SK-N-SH (cell line): Measurements from ENCODE around the gene SPG11. TPM values are rescaled to one million over a fixed set of nuclear protein-coding genes. Genes with fewer than 3 reads are reported as not detected.

ENCODE experiments used
- CTCF ChIA-PET: fragments of 300-600, 350-600 bp; formaldehyde crosslinking; extraction: SDS; loops from one replicate; lab custom pipeline; 2021; lab: Yijun Ruan, JAX
- POLR2A ChIA-PET: fragments of 350-600 bp; sonication (Branson Sonifier 250); formaldehyde crosslinking; extraction: SDS; loops from one replicate; lab custom pipeline; 2020; ENCODE audit warnings: antibody characterized with exemption, inconsistent platforms; lab: Yijun Ruan, JAX
- DNase-seq: peaks from one replicate; pipeline ENCODE4 v3.0.0; 2012
- H2AFZ ChIP-seq: fragments of 200-600 bp; sonication (generic); 2 replicates; pipeline ENCODE4 v1.8.1; 2016; ENCODE audit warnings: antibody characterized with exemption, mild to moderate bottlenecking, low read depth
- H3F3A ChIP-seq: fragments of 200-600 bp; sonication (generic); replicated peaks from 2 replicates; pipeline ENCODE3; 2016; ENCODE audit warnings: antibody characterized with exemption, mild to moderate bottlenecking; ENCODE audit not compliant: insufficient read depth
- H3K27ac ChIP-seq, 2 experiments: fragments of 200-500 bp in 1 of 2; fragments of 200-600 bp in 1 of 2; sonication (Bioruptor generic) in 1 of 2; sonication (generic), shearing (Covaris generic) in 1 of 2; 2 replicates each; pipeline versions ENCODE4 v1.5.1 to v1.6.1; 2014 to 2016; ENCODE audit warnings: low read depth in 2 of 2, inconsistent platforms in 1 of 2, low read length in 1 of 2, mild to moderate bottlenecking in 1 of 2, mixed read lengths in 1 of 2
- H3K27me3 ChIP-seq: fragments of 200-600 bp; sonication (generic), shearing (Covaris generic); 2 replicates; pipeline ENCODE4 v1.6.1; 2016; ENCODE audit warnings: mixed run types; ENCODE audit not compliant: insufficient read depth
- H3K36me3 ChIP-seq, 2 experiments: fragments of 200-500 bp in 1 of 2; fragments of 200-600 bp in 1 of 2; sonication (Bioruptor generic) in 1 of 2; sonication (generic) in 1 of 2; replicated peaks in 1 of 2; 2 replicates each; pipeline versions ENCODE3 to v1.5.1; 2014 to 2016; ENCODE audit warnings: low read length in 1 of 2, mild to moderate bottlenecking in 1 of 2; ENCODE audit not compliant: insufficient read depth in 2 of 2, control insufficient read depth in 1 of 2
- H3K4me1 ChIP-seq, 2 experiments: fragments of 200-500 bp in 1 of 2; fragments of 200-600 bp in 1 of 2; sonication (Bioruptor generic) in 1 of 2; sonication (generic), shearing (Covaris generic) in 1 of 2; 2 replicates each; pipeline versions ENCODE4 v1.5.1 to v1.6.1; 2014 to 2016; ENCODE audit warnings: low read depth in 1 of 2, low read length in 1 of 2, mixed run types in 1 of 2; ENCODE audit not compliant: insufficient read depth in 2 of 2, control insufficient read depth in 1 of 2
- H3K4me2 ChIP-seq: fragments of 200-600 bp; sonication (generic), shearing (Covaris generic); 2 replicates; pipeline ENCODE4 v1.6.1; 2017; ENCODE audit warnings: mixed run types
- H3K4me3 ChIP-seq, 2 experiments: fragments of 200-500 bp in 1 of 2; fragments of 200-600 bp in 1 of 2; sonication (Bioruptor generic) in 1 of 2; sonication (generic), shearing (Covaris generic) in 1 of 2; 2 replicates each; pipeline versions ENCODE4 v1.5.1 to v1.8.1; 2014 to 2016; ENCODE audit warnings: low read depth in 2 of 2, inconsistent platforms in 1 of 2, low read length in 1 of 2, mild to moderate bottlenecking in 1 of 2, mixed read lengths in 1 of 2, moderate library complexity in 1 of 2
- H3K79me2 ChIP-seq: fragments of 200-600 bp; sonication (generic); 2 replicates; pipeline ENCODE4 v1.8.1; 2017; ENCODE audit warnings: mild to moderate bottlenecking; ENCODE audit not compliant: insufficient read depth
- H3K9ac ChIP-seq: fragments of 200-600 bp; sonication (generic); 2 replicates; pipeline ENCODE4 v1.6.1; 2017; ENCODE audit warnings: mixed run types
- H3K9me2 ChIP-seq: fragments of 200-600 bp; sonication (generic); 2 replicates; pipeline ENCODE4 v1.6.1; 2017; ENCODE audit warnings: mixed run types
- H3K9me3 ChIP-seq: fragments of 200-600 bp; sonication (generic); 2 replicates; pipeline ENCODE4 v1.6.1; 2017; ENCODE audit warnings: mixed run types, mild to moderate bottlenecking, moderate library complexity
- H4K20me1 ChIP-seq: fragments of 200-600 bp; sonication (generic); 2 replicates; pipeline ENCODE4 v1.6.1; 2017; ENCODE audit warnings: mild to moderate bottlenecking, mixed run types; ENCODE audit not compliant: insufficient read depth
- ELF1 ChIP-seq: IDR thresholded peaks from 2 replicates; pipeline ENCODE4 v1.4.0; 2012
- EP300 ChIP-seq, 2 experiments: IDR thresholded peaks; 2 replicates each; pipeline versions ENCODE4 v1.4.0 to v1.6.1; 2012; ENCODE audit warnings: borderline replicate concordance in 1 of 2, low read depth in 1 of 2, low read length in 1 of 2
- GABPA ChIP-seq: IDR thresholded peaks from 2 replicates; pipeline ENCODE4 v1.4.0; 2012; ENCODE audit warnings: low read depth, mild to moderate bottlenecking
- NRF1 ChIP-seq: IDR thresholded peaks from 2 replicates; pipeline ENCODE4 v1.6.1; 2012; ENCODE audit warnings: low read depth, mild to moderate bottlenecking, low read length
- RXRA ChIP-seq: IDR thresholded peaks from 2 replicates; pipeline ENCODE4 v1.4.0; 2012; ENCODE audit warnings: low read depth, mild to moderate bottlenecking, borderline replicate concordance
- SIN3A ChIP-seq: IDR thresholded peaks from 2 replicates; pipeline ENCODE4 v1.6.1; 2012; ENCODE audit warnings: low read depth, mild to moderate bottlenecking, low read length, moderate library complexity, borderline replicate concordance
- TAF1 ChIP-seq: IDR thresholded peaks from 2 replicates; pipeline ENCODE4 v1.6.1; 2012; ENCODE audit warnings: low read depth, mild to moderate bottlenecking, low read length, moderate library complexity, borderline replicate concordance
- USF1 ChIP-seq: IDR thresholded peaks from 2 replicates; pipeline ENCODE4 v1.4.0; 2012; ENCODE audit warnings: low read depth, borderline replicate concordance
- ZBTB33 ChIP-seq: IDR thresholded peaks from 2 replicates; pipeline ENCODE4 v1.4.0; 2012; ENCODE audit warnings: low read depth, borderline replicate concordance
- WGBS: methylation state at CpG from one replicate; pipeline ENCODE4 v1.1.6; 2017; ENCODE audit warnings: low lambda C conversion rate; 5-methylcytosine and 5-hydroxymethylcytosine counted together
- polyA plus RNA-seq, 3 experiments: library from polyadenylated mRNA; depleted of rRNA; stranded (reverse); fragments of >200 nt; gene quantifications; 2 replicates each; pipeline ENCODE4 v1.2.3, GENCODE V29; 2012
- TF ChIP-seq, protein P1 (sequence below): IDR thresholded peaks from 2 replicates; pipeline ENCODE4; 2012

The SPG11 gene
- polyA plus RNA-seq, 1 of the 3 experiments (the other 2 are of a cell fraction) = 36.3 TPM

GRCh38 chr15:44706946-44707636, 43.6 kb upstream of the SPG11 start:
- H3K9me2 ChIP-seq = no peaks in the 10 kb centered on the region
- no peaks in the 10 kb centered on the region for H3K36me3 ChIP-seq
- H2AFZ ChIP-seq = no peak overlapping the region
- peaks cover 6% of the 10 kb centered on the region for H3F3A ChIP-seq
- TF ChIP-seq NRF1 = no peak
- no peak for TF ChIP-seq ELF1
- TF ChIP-seq GABPA = no peak
- no peak for TF ChIP-seq ZBTB33
- no peak for TF ChIP-seq USF1
- TF ChIP-seq EP300 (IDR thresholded peaks at IDR 0.05; ENCODE audit: borderline replicate concordance in 1 of 2, low read depth in 1 of 2, low read length in 1 of 2) = no peak
- ChIA-PET CTCF (interaction anchor here (0.7 to 11.4 kb wide), 4 partner anchors 11 to 43 kb away, joined by 3 to 117 read pairs (median 3); partner anchors contain the start of gene TRIM69), POLR2A (interaction anchor here (2.0 kb wide), 1 partner anchor 44 kb away, joined by 5 read pairs; the partner anchor contains the start of gene SPG11)
- no peaks in the 10 kb centered on the region; the same call in 1 of the 2 replicates for H3K9me3 ChIP-seq
- H3K4me2 ChIP-seq = no peak overlapping the region
- no peak overlapping the region for H3K9ac ChIP-seq
- WGBS = 74% methylated on average over 2 of the region's 2 CpGs
- no peak overlapping the region for H3K27ac ChIP-seq
- H4K20me1 ChIP-seq = no peaks in the 10 kb centered on the region
- no peaks in the 10 kb centered on the region for H3K27me3 ChIP-seq
- no peak overlapping the region for H3K4me3 ChIP-seq
- DNase-seq = no peak
- H3K4me1 ChIP-seq = no peaks in the 10 kb centered on the region
- H3K79me2 ChIP-seq = peaks cover 7% of the 10 kb centered on the region; the same call in 1 of the 2 replicates

- no peak overlapping the region for H2AFZ ChIP-seq
- no peaks in the 10 kb centered on the region for H3K4me1 ChIP-seq
- H3K27me3 ChIP-seq = no peaks in the 10 kb centered on the region
- H3K9ac ChIP-seq = no peak overlapping the region
- ChIA-PET POLR2A (interaction anchor here (2.0 kb wide), 1 partner anchor 43 kb away, joined by 5 read pairs; the partner anchor contains the start of gene SPG11), CTCF (interaction anchor here (1.1 to 11.4 kb wide), 2 partner anchors 31 to 43 kb away, joined by 3 to 117 read pairs; partner anchors contain the start of gene TRIM69)
- no peak overlapping the region for H3K4me2 ChIP-seq
- H4K20me1 ChIP-seq = no peaks in the 10 kb centered on the region
- H3K4me3 ChIP-seq = no peak overlapping the region
- H3F3A ChIP-seq = peaks cover 6% of the 10 kb centered on the region
- no peaks in the 10 kb centered on the region; the same call in 1 of the 2 replicates for H3K9me3 ChIP-seq
- peaks cover under 1% of the 10 kb centered on the region; the same call in 1 of the 2 replicates for H3K79me2 ChIP-seq
- no peaks in the 10 kb centered on the region for H3K9me2 ChIP-seq
- no peak for TF ChIP-seq RXRA
- TF ChIP-seq SIN3A = no peak
- no peak for TF ChIP-seq TAF1
- TF ChIP-seq, protein P1, sequence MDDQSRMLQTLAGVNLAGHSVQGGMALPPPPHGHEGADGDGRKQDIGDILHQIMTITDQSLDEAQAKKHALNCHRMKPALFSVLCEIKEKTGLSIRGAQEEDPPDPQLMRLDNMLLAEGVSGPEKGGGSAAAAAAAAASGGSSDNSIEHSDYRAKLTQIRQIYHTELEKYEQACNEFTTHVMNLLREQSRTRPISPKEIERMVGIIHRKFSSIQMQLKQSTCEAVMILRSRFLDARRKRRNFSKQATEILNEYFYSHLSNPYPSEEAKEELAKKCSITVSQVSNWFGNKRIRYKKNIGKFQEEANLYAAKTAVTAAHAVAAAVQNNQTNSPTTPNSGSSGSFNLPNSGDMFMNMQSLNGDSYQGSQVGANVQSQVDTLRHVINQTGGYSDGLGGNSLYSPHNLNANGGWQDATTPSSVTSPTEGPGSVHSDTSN = no peak
- 93% methylated on average over 2 of the region's 2 CpGs for WGBS
- no peaks in the 10 kb centered on the region for H3K36me3 ChIP-seq
- no peak for DNase-seq
- no peak overlapping the region for H3K27ac ChIP-seq
These were observed 42.9 kb upstream of the SPG11 start for GRCh38 chr15:44706401-44706800.
